Activated naive CD8-positive, alpha-beta T cell treated with anti-CD3 and anti-CD28 coated beads, Interleukin-2, amount 50 U/mL, for 24 hours (primary cell): ENCODE results near the gene RND1.
"Not testable (repeated sequence)": the region's sequence is repeated elsewhere in the genome, so short reads cannot be mapped to it uniquely, and the experiment has no call there.

Experiments used
- ATAC-seq: fragments of 150-1000 bp; cut with Tn5 transposase; one replicate; pipeline ENCODE4 v1.10.0; 2021
- DNase-seq: peaks from one replicate; pipeline ENCODE4 v3.0.0; 2021
- H3K27ac Mint-ChIP-seq: one replicate; pipeline ENCODE4 v1.8.0; 2021; ENCODE audit warnings: mild to moderate bottlenecking, mixed read lengths
- H3K27me3 Mint-ChIP-seq: one replicate; pipeline ENCODE4 v1.8.0; 2021; ENCODE audit warnings: mixed read lengths
- H3K36me3 Mint-ChIP-seq: one replicate; pipeline ENCODE4 v1.8.0; 2021; ENCODE audit warnings: low read depth, mixed read lengths
- H3K4me1 Mint-ChIP-seq: one replicate; pipeline ENCODE4 v1.8.0; 2021; ENCODE audit warnings: mixed read lengths
- H3K4me3 Mint-ChIP-seq: one replicate; pipeline ENCODE4 v1.8.0; 2021; ENCODE audit warnings: mild to moderate bottlenecking, moderate library complexity, mixed read lengths
- H3K9me3 Mint-ChIP-seq: one replicate; pipeline ENCODE4 v1.8.0; 2021; ENCODE audit warnings: mixed read lengths

RND1 gene

GRCh38 chr12:48881686-48882314 is 16.1 kb upstream of the RND1 start:
- H3K27ac Mint-ChIP-seq, result no peak overlapping the region
- no peaks in the 10 kb centered on the region for H3K9me3 Mint-ChIP-seq
- peaks cover 27% of the 10 kb centered on the region for H3K27me3 Mint-ChIP-seq

DNA sequence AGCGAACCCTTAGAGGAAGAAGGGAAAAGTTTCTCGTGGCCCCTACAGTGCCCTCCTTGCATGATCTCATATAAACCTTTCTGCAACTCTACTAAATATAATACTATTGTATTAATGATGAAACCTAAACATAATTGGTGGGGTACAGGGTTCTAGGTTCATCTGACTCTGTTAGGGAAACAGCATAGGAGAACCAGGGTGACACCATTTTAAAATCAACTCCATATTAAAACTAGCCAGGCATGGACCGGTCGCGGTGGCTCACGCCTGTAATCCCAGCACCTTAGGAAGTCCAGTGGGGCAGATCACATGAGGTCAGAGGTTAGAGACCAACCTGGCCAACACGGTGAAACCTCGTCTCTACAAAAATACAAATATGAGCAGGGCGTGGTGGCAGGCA is 15.0 kb upstream of the RND1 start:
- Mint-ChIP-seq H3K27ac (no peak overlapping the region), H3K4me1 (peaks cover 7% of the 10 kb centered on the region), H3K36me3 (no peaks in the 10 kb centered on the region), H3K4me3 (no peak overlapping the region), H3K27me3 (peaks cover 27% of the 10 kb centered on the region), H3K9me3 (no peaks in the 10 kb centered on the region)
- DNase-seq, result no peak
- no peak for ATAC-seq

More at GRCh38 chr12:48881686-48882314, 16.1 kb upstream of the RND1 start:
- Mint-ChIP-seq H3K4me3 (no peak overlapping the region), H3K36me3 (no peaks in the 10 kb centered on the region), H3K4me1 (peaks cover 7% of the 10 kb centered on the region)
- no peak for ATAC-seq
- DNase-seq, result no peak

DNA sequence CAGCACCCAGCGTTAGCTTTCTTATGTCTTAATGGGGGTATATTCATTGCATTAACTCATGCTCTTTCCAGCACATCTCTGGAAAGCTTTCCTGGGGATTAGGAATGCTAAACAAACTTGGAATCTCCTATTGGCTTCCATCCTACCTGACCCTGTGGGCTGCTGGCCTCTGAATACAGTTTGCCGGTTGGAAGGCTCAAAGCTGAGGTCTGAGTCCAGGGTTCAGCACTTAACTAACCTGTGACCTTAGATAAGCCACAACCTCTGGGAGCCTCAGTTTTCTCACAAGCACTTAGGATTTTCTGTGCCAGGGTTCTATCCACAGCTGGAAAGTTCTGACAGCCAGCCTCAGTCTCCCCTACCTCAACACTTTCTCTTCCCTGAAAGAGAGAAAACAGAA is 12.9 kb upstream of the RND1 start:
- Mint-ChIP-seq H3K9me3 (no peaks in the 10 kb centered on the region), H3K4me1 (peaks cover 7% of the 10 kb centered on the region)

DNA sequence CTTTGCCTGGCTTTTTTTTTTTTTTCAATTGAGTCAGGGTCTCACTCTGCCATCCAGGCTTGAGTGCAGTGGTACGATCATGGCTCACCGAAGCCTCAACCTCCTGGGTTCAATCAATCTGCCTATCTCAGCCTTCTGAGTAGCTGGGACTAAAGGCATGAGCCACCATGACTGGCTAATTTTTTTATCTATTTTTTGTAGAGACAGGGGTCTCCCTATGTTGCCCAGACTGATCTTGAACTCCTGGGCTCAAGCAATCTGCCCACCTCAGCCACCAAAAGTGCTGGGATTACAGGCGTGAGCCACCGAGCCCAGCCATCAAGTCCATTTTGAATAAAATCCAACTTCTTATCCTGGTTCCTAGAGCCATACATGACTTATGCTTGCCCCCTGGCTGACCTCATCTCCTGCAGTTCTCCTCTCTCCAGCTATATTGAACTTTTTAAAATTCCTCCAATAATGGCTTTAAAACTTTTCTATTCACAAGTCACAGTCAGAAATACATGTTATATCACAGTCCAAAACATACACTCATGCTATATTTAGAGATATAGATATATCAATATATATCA is 10.4 kb upstream of the RND1 start:
- ATAC-seq, result no peak
- H3K27me3 Mint-ChIP-seq, result peaks cover 14% of the 10 kb centered on the region
- H3K27ac Mint-ChIP-seq, result no peak overlapping the region
- no peaks in the 10 kb centered on the region for H3K9me3 Mint-ChIP-seq
- no peaks in the 10 kb centered on the region for H3K36me3 Mint-ChIP-seq
- no peaks in the 10 kb centered on the region for H3K4me1 Mint-ChIP-seq
- DNase-seq, result no peak
- no peak overlapping the region for H3K4me3 Mint-ChIP-seq

More for the DNA sequence above, 12.9 kb upstream of the RND1 start:
- peaks cover 27% of the 10 kb centered on the region for H3K27me3 Mint-ChIP-seq
- ATAC-seq, result no peak
- no peaks in the 10 kb centered on the region for H3K36me3 Mint-ChIP-seq
- no peak overlapping the region for H3K4me3 Mint-ChIP-seq
- DNase-seq, result no peak
- H3K27ac Mint-ChIP-seq, result no peak overlapping the region

DNA sequence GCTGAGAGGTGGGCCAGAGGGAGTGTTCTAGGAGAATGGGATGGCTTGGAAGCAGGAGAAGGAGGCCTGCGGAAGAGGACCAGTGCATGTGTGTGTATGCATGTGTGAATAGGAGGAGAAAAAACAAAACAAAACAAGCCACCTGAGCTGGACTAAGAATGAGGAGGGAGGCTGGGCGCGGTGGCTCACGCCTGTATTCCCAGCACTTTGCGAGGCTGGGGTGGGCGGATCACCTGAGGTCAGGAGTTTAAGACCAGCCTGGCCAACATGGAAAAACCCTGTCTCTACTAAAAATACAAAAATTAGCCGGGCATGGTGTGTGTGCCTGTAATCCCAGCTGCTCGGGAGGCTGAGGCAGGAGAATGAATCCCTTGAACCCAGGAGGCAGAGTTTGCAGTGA is 7.9 kb upstream of the RND1 start:
- not testable (repeated sequence) for H3K9me3 Mint-ChIP-seq, H3K36me3 Mint-ChIP-seq, ATAC-seq, H3K4me3 Mint-ChIP-seq, H3K27ac Mint-ChIP-seq, H3K4me1 Mint-ChIP-seq, H3K27me3 Mint-ChIP-seq, DNase-seq

DNA sequence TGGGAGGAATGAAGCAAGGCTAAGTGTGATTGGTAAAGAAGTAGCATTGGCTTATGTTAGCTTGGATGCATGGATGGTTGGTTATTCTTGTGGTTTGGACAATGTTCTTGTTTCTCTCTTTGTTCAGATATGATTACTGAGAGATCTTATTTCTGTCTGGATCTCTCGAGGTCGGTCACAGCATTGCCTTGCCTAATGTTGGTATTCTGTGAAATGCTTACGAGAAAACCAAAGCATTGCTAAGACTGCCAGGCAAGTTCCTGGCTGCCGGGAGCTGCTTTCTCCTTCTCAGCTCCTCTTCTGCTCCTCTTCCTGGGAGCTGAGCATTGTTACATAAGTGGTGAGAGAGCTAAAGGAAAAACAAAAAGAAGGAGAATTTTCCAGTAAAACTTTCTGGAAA is 7.4 kb upstream of the RND1 start:
- no peaks in the 10 kb centered on the region for H3K36me3 Mint-ChIP-seq
- no peaks in the 10 kb centered on the region for H3K9me3 Mint-ChIP-seq
- ATAC-seq (no peak), DNase-seq (no peak)
- H3K4me1 Mint-ChIP-seq, result no peaks in the 10 kb centered on the region
- H3K27me3 Mint-ChIP-seq, result peaks cover 2% of the 10 kb centered on the region
- no peak overlapping the region for H3K27ac Mint-ChIP-seq
- no peak overlapping the region for H3K4me3 Mint-ChIP-seq

GRCh38 chr12:48869191-48869590 is 3.5 kb upstream of the RND1 start:
- ATAC-seq (no peak), DNase-seq (no peak)
- peaks cover 11% of the 10 kb centered on the region for H3K27me3 Mint-ChIP-seq
- H3K4me1 Mint-ChIP-seq, result peaks cover 20% of the 10 kb centered on the region
- H3K27ac Mint-ChIP-seq, result no peak overlapping the region
- no peaks in the 10 kb centered on the region for H3K36me3 Mint-ChIP-seq
- H3K9me3 Mint-ChIP-seq, result no peaks in the 10 kb centered on the region
- H3K4me3 Mint-ChIP-seq, result no peak overlapping the region

DNA sequence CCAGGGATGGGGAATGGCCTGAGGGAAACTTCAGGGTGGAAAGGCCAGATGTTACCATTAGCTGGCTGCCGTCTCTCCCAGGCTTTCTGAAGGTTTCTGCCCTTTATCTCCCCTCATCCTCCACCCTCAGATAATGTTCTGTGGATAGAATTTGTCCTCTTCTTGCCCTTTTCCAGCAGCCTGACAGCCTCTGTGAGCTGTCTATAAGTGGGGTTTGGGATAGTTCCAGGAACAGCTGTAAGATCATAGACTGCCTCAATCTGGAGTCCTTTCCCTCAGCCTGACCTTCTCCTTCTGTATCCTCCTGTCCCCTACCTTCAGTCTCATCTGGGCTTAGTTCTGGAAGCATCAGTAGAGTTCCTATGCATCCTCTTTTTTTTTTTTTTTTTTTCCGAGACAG is 2.8 kb upstream of the RND1 start:
- Mint-ChIP-seq H3K4me3 (no peak overlapping the region), H3K27me3 (peaks cover 17% of the 10 kb centered on the region), H3K27ac (no peak overlapping the region), H3K9me3 (no peaks in the 10 kb centered on the region), H3K4me1 (peaks cover 24% of the 10 kb centered on the region), H3K36me3 (no peaks in the 10 kb centered on the region)
- DNase-seq (no peak), ATAC-seq (no peak)

GRCh38 chr12:48866052-48866711 is 512 bp upstream of the RND1 start:
- Mint-ChIP-seq H3K27ac (peak overlapping the region; percentile 59), H3K36me3 (no peaks in the 10 kb centered on the region), H3K4me3 (peak overlapping the region; percentile 85), H3K27me3 (peaks cover 28% of the 10 kb centered on the region), H3K9me3 (no peaks in the 10 kb centered on the region), H3K4me1 (peaks cover 24% of the 10 kb centered on the region)
- DNase-seq (no peak), ATAC-seq (peak; percentile 63)

- Mint-ChIP-seq H3K4me3 (no peak overlapping the region), H3K9me3 (no peaks in the 10 kb centered on the region), H3K4me1 (peaks cover 24% of the 10 kb centered on the region), H3K36me3 (no peaks in the 10 kb centered on the region), H3K27ac (no peak overlapping the region), H3K27me3 (peaks cover 28% of the 10 kb centered on the region)
- DNase-seq (no peak), ATAC-seq (no peak)
Measured at GRCh38 chr12:48863291-48863690, 2.4 kb downstream of the RND1 start.

- H3K27me3 Mint-ChIP-seq, result peaks cover 28% of the 10 kb centered on the region
- ATAC-seq, result no peak
- peaks cover 24% of the 10 kb centered on the region for H3K4me1 Mint-ChIP-seq
- no peak overlapping the region for H3K4me3 Mint-ChIP-seq
- H3K9me3 Mint-ChIP-seq, result no peaks in the 10 kb centered on the region
- no peaks in the 10 kb centered on the region for H3K36me3 Mint-ChIP-seq
- no peak for DNase-seq
- H3K27ac Mint-ChIP-seq, result no peak overlapping the region
Measured at GRCh38 chr12:48862760-48863159, 2.9 kb downstream of the RND1 start.

GRCh38 chr12:48861111-48861510 is 4.6 kb downstream of the RND1 start:
- Mint-ChIP-seq H3K4me1 (peaks cover 22% of the 10 kb centered on the region), H3K27ac (no peak overlapping the region)

DNA sequence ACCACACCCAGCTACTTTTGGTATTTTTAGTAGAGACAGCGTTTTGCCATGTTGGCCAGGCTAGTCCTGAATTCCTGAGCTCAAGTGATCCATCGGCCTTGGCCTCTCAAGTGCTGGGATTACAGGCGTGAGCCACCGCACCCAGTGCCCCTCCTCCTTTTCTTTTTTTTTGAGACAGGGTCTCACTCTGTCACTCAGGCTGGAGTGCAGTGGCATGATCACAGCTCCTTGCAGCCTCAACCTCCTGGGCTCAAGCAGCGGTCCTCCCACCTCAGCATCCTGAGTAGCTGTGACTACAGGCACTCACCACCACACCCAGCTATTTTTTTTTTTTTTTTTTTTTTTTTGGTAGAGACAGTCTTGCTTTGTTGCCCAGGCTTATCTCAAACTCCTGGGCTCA is 5.4 kb downstream of the RND1 start:
- DNase-seq, H3K27ac Mint-ChIP-seq, H3K4me3 Mint-ChIP-seq, H3K9me3 Mint-ChIP-seq, H3K36me3 Mint-ChIP-seq, ATAC-seq: not testable (repeated sequence)
- Mint-ChIP-seq H3K27me3 (peaks cover 28% of the 10 kb centered on the region), H3K4me1 (peaks cover 15% of the 10 kb centered on the region)

More at GRCh38 chr12:48861111-48861510, 4.6 kb downstream of the RND1 start:
- Mint-ChIP-seq H3K9me3 (no peaks in the 10 kb centered on the region), H3K36me3 (no peaks in the 10 kb centered on the region), H3K27me3 (peaks cover 28% of the 10 kb centered on the region), H3K4me3 (no peak overlapping the region)
- ATAC-seq (no peak), DNase-seq (no peak)

- no peak for ATAC-seq
- Mint-ChIP-seq H3K27ac (no peak overlapping the region), H3K4me1 (peaks cover 9% of the 10 kb centered on the region), H3K27me3 (peaks cover 23% of the 10 kb centered on the region), H3K9me3 (no peaks in the 10 kb centered on the region), H3K4me3 (no peak overlapping the region), H3K36me3 (no peaks in the 10 kb centered on the region)
- DNase-seq, result no peak
Measured at GRCh38 chr12:48859607-48860006, 6.1 kb downstream of the RND1 start.

- no peak for ATAC-seq
Measured at GRCh38 chr12:48858043-48858442, 7.6 kb downstream of the RND1 start.

More at GRCh38 chr12:48858043-48858442, 7.6 kb downstream of the RND1 start:
- peaks cover 2% of the 10 kb centered on the region for H3K4me1 Mint-ChIP-seq
- H3K27ac Mint-ChIP-seq, result no peak overlapping the region
- no peak for DNase-seq
- peaks cover 8% of the 10 kb centered on the region for H3K27me3 Mint-ChIP-seq
- no peak overlapping the region for H3K4me3 Mint-ChIP-seq
- no peaks in the 10 kb centered on the region for H3K9me3 Mint-ChIP-seq
- H3K36me3 Mint-ChIP-seq, result no peaks in the 10 kb centered on the region
